ENCODE results near the gene OSBPL2.

The OSBPL2 gene

DNA sequence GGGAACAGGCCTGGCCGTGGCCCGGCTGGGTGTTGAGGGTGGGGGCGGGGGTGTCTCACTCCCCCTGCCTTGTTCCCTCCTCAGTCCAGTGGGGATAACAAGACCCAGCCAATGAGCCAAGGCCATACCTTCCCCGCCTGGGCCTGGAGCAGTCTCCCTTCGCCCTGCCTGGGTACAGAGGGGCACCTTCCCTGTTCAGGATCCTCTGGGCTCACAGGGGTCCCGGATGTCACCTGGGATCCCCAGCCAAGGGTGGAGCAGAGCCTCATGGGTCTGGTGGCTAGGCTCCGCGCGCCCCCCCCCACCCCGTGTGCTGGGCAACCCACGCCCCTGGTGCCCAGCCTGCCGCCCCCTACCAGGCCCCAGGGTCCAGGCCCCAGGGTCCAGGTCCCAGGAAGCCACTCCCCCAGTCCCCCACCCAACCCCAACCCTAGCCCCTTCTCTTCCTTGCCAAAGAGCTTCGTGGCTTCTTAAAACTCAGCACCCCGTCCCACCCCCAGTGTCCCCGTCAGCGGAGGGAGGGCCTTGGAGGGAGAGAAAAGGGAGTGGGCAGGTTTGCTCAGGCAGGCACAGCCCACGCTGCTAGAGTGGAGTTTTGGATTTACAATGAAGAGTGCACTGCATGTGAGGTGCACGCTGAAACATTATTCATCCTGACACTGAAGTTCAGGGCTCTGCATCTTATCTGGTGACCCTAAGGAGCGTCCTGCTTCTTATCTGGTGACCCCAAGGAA is 30.1 kb upstream of the OSBPL2 start:
- no peak for DNase-seq

DNA sequence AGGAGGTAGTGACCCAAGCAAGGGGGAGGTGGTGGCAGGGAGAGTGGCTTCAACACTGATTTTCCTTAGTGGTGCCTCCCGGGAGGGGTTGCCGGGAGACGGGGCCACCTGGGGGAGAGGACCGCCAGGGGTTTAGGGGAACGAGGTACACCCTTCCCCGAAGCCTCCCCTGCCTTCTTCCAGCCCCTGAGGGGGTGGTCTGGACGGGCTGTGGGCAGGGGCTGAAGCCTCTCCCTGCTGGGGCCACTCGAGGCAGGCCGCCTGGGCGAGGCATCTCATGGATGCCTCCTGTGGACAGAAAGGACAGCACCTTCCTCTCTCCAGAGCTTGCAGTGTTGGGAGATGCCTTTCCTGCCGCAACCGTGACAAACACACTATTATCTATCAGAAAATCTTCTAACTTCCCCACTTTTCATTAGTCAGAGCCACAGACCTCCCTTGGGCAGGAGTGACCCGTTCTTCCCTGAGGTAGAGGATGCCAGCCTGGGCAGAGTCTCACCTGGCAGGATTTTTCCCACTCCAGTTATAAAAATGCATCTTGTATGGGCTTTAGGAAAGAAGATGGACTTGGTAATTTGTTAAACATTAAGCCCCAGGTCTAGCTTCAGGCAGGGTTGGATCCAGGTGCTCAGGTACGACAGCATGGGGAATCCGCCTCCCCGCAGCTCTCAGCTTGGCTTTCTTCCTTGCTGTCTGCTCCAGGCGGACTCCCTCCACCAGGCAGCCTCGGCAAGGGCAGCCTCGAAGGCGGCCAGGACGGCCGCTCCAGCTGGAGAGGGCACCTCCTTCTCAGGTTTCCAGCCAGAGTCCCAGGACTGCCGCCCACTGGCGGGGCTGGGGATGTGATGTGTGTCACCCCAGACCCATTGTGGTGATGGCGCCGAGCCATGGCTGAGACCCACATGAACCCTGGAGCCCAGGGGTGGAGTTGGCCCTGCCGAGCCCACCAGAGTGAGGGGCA is 29.2 kb upstream of the OSBPL2 start:
- DNase-seq, result no peak

DNA sequence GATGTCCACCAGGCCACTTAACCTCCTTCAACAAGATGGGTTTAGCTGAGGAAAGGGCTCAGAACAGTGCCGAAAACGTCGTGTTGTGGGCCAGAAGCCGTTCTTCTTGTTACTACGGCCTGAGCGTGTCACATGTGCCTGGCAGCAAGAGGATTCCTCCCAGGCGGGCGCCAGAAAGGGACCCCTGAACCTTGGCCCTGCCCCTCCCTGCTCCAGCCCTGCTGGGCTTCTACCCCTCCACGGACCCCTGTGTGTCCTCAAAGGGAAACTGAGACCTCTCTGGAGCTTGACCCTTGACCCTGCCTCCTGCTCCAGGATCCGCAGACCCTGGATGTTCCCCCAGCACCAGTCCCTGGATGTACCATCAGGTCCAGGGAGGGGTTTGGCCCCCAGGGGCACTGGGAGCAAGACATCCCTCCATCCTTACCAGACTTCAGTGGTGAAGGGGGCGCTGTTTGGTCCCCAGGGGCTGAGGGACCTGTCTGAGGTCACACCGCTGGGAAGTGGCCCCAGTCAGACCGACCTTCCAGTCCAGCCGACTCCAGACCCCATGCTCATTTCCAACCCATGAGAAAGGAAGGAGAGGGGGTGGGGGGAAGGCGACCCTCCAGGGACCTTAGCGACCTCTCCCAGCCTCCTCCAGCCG is 28.3 kb upstream of the OSBPL2 start:
- DNase-seq, result no peak

DNA sequence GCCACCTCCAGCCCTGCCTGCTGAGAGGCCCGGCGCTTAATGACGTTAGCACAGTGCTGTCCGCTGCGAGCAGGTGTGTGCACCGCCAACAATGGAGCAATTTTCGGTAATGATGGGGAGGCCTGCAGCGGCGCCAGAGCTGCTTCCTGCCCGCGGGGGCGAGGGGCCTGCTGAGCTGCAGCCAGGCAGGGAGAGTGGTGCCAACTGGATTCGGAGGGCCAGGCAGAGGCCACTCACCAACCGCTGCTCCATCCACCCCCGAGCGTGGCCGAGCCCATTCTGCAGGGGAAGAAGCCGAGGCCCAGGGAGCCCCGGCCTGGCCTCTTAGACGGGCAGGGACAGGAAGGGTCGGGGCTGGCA is 27.8 kb upstream of the OSBPL2 start:
- no peak for DNase-seq

DNA sequence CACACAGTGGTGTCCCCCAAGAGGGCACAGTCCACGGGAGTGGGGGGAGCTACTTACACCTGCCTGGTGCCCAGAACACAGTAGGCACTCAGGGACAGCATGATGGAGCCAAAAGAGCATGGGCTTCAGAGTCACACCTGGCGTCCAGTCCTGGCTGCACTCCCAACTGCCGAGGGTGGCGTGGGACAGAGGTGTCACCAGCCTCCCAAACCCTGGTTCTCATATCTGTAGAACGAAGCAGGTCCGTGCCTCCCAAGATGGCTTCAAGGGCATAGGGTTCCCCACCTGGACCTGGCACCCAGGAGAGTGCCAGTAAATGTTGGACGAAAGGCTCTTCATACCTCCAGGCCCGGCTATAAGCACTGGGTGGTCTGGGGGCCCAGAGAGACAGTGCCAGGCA is 27.1 kb upstream of the OSBPL2 start:
- no peak for DNase-seq

DNA sequence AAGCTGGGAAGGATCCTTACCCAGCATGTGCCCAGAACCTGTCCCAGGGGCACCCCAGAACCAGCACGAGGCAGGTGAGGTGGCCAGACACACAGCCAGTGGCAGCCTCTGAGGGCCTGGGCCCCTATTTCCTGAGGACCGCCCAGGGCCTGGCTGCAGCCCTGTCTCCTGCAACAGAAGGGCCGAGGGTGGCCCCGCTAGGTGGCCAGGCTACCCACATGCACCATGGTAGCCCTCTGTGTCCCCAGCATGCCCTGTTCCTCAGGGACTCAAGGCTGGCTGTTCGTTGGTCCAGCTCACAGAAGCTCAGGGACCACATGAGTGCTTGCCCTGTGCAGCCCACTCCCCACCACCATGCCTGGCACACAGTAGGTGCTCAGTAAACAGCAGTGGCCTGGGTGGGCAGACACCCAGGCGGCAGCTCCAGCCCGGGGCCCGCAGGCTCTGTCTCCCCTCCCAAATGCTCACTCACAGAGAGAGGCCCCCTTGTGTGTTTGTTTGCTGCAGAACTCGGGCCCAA is 26.5 kb upstream of the OSBPL2 start:
- DNase-seq, result no peak

DNA sequence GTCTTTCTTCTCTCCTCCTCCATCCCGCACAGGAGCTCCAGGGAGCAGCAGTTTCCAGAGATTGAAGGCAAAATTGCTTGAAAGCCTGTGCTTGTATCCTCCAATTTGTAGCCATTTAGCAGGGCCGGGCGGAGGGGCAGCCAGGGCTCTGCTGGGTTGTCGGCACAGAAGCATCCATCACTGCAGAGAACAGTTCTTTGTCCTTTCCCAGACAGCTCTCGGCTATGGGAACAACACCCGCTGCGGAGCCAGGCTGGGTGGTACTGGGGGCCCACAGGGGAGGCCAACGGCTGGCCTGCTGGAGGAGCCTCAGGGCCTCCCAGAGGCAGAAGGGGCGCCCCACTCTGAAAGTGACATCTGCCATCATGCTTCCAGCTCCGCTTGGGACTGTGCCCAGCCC is 26.0 kb upstream of the OSBPL2 start:
- DNase-seq, result no peak

DNA sequence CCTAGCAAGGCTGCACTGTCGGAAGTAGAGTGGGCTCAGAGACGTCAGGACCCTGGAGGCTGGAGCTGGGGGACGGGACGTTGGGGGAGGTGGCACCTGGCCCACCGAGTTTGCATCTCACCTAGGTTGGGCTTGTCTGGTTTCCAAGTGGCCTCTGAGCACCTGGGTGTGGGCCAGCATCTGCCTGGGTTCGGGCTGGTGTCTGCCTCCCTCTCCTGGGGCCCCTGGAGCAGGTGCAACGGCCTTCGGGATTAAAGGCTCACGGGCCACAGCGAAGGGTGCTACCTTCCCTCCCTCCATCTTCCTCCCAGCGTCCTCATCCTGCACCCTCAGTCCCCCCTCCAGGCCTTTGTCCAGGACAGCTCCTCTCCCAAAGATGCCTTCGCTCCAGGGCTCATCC is 24.3 kb upstream of the OSBPL2 start:
- DNase-seq, result no peak

DNA sequence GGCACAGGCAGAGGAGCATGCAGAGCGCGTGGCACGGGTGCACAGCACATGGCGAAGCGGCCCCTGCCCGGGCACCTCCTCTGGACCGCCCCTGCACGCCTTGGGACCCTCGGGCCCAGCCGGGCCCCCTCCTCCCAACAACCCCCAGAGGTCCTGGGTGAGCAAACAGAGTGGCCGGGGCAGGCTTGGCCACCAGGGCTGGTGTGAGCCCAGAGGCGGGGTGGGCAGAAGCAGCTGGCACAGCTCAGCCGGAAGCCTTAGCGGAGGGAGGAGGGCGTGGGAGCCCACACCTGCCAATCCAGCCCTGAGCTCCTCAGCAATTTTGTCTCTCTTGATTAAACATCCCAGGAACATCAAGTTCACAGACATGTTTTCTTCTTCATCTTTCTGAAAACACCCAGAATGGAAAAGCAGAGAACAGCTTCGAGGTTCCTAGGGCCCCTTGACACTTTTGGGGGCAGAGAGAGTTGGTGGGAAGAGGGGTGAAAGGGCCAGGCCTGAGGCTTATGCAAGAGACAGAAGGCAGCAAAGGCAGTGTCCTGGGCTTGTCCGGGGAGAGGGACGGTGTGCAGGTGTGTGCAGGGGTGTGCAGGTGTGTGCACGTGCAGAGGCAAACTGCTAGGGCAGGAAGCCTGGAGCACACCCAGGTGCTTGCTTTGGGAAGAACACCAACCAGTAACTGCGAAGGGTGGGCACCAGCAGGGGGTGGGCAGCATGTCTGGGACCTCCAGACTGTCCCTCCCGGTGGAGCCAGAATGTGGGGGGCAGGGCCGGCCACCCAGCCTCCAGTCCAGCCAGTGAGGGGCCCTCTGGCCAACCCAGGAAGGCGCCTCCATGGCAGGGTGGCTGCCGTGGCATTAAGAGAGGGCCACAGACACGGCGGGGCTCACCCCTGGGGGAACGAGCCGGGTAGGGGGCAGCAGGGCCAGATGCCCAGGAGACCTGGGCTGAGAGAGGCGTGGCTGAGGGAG is 23.0 kb upstream of the OSBPL2 start:
- no peak for DNase-seq

DNA sequence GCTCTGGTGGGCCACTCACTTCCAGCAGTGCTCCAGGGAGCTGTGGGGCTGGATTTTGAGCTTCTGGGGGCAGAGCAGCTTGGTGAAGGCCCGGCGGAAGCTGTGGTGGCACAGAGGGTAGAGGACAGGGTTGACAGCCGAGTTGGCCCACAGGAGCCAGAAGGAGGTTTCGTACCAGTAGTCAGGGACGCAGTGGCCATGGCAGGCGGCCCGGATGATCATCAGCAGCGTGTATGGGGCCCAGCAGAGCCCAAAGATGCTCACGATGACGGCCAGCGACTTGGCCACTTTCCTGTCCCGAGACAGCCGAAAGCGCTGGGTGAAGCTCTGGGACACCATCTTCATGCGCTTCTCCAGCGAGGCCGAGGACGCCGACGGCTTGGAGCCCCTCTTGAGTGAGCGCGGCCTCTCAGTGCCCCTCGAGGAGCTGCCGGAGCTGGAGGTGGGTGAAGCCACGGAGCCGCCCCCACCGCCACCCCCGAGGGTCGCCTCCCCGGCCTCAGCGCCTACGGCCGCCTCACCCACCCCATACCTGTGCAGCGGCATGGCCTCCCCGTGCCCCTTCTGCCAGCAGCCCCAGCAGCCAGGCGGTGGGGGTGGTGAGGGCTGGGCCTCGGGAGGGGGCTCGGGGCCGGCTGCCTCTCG is 22.2 kb upstream of the OSBPL2 start:
- no peak for DNase-seq

DNA sequence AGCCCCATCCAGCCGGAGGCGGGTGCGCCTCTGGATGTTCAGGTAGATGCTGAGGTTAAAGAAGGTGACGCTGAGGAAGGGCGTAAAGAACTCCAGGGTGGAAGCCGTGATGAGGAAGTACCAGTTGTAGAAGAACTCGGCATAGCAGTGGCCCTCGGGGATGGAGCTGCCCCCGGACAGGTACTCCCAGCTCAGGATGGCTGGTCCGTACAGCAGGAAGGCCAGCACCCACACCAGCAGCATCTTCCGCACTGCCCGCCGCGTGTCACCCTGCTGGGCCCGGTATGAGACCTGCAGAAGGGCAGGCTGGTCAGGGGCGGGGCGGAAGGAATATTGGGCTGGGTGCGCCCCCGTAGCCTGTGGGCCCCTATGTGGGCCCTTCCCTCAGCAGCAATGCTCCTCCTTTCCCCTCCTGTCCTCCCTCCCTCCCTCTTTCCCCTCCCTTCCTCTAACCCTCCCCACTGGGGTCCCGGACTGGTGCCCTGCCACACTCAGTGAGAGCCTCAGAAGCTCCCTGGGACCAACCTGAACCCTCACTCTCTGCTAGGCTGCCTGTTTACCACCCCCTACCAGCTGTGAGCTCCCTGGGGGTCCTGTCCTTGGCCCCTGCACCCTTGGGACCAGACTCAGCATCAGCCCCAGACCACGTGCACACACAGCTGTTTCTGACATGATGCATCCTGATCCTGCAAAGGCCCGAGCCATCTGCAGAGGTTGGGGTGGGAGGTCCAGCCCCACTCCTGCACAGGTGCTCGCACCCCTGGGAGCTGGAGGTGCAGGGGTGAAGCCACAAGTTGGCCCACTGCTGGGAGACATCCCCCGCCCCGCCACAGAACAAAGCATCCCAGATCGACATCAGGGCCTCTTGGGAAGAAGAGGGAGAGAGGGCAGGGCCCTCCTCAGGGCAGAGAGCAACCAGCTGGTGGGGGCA is 21.4 kb upstream of the OSBPL2 start:
- no peak for DNase-seq

DNA sequence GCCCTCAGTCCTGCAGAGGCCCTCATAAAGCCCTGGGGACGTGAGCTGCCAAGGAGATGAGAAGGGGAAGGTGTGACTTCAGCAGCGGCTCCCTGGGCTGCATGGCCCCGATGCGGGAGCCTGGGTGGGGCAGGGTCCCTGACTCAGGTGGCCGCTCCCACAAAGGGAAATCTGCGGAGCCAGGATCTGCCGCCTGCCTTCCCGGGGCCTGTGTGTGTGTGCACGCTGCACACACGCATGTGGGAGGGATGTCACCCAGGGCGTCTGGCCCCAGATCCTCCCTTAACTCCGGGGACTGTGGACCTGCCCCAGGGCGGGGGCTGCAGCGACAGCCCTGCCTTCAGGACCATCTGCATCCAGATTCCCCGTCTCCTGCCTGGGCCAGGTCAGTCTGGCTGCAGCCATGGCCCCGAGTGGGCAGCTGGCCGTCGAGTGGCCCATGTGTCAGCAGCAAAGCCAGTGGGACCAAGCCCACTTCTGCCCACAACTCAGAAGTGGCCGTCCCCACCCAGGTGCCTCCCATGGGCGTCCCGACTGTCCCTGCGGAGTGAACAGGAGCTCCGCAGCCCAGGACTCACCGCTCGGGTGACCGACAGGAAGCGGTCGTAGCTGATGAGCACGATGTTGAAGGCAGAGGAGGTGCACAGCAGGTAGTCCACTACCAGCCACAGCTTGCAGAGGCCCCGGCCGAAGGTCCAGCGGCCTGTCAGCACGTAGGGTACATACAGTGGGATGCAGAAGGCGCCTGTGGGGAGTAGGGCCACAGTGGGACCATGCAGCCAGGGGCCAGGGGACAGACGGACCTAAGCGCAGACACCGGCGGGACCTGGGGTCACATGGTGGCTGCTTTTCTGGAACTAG is 20.2 kb upstream of the OSBPL2 start:
- DNase-seq, result no peak

DNA sequence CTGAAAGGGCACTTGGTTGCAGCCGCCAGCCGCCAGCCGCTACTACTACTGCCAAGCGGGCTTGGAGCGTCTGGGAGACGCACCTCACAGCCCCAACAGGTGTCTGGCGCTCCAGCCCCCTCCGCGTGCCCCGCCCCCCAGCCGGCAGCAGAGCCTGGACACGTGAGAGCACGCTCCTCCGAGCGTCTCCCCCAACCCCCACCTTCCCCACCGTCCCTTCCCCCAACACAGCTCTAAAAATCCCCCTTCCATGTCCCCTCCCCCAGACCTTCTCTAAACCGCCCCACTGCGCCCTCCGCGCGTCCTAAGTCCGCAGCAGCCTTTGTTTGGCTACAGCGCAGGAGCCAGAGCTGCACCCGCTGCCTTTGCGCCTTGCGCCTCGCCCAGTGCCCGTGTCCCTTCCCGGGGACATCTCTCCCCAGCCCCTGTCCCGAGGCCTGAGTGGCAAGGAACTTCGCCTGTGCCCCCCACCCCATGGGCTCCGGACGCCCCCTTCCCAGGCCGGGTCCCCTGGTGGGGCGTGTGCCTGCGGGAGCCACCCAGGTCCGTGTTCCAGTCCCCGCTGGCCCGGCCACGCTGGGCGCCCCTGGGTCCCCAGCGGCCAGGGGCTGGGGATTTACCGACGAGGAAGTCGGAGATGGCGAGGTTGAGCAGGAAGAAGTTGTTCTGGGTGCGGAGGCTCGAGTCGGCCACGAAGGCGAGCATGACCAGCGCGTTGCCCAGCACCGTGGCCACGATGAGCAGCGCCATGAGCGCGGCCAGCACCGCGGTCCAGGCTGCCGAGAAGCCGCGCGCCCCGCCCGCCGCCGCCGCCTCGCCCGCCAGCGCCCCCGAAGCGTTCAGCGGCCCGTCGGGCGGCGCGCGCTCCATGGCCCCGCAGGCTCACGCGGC is 19.0 kb upstream of the OSBPL2 start:
- DNase-seq, result no peak

DNA sequence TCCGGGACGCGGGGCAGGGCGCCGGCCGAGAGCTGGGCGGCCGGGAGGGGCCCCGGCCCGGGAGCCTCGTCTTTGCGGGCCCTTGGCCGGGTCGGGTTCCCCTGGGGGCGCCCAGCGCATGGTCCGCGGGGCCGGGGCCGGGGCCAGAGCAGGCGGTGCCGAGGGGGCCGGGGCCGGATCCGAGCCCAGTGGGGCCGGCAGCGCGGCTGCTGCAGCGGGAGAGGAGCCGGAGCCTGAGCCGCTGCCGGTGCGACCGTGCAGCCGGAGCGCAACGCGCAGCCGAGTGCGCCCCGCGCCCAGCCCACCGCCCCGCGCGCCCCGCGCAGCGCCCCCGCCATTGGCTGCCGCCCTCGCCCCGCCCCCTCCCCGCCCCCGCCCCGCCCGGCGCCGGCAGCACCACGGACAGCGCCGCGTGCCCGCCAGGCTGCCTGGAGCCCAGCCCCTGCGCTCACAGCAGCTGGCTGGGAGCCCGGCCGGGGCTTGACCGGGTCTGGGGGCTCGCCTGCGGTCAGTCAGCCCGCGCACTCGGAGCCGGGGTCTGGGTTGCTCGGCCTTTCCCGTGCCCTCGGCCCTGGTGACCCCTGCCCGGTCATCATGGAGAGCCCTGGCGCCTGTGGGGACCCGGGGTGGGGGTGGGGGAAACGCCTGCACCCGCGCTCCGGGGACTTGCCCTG is 18.2 kb upstream of the OSBPL2 start, which contains the start of gene HRH3:
HRH3 (minus strand) TSS at position 287 of the 674 bp plus-strand sequence. CDS start 308 bp downstream, outside the sequence.
- peak in 1 of 2 donors; percentile 49 for DNase-seq

DNA sequence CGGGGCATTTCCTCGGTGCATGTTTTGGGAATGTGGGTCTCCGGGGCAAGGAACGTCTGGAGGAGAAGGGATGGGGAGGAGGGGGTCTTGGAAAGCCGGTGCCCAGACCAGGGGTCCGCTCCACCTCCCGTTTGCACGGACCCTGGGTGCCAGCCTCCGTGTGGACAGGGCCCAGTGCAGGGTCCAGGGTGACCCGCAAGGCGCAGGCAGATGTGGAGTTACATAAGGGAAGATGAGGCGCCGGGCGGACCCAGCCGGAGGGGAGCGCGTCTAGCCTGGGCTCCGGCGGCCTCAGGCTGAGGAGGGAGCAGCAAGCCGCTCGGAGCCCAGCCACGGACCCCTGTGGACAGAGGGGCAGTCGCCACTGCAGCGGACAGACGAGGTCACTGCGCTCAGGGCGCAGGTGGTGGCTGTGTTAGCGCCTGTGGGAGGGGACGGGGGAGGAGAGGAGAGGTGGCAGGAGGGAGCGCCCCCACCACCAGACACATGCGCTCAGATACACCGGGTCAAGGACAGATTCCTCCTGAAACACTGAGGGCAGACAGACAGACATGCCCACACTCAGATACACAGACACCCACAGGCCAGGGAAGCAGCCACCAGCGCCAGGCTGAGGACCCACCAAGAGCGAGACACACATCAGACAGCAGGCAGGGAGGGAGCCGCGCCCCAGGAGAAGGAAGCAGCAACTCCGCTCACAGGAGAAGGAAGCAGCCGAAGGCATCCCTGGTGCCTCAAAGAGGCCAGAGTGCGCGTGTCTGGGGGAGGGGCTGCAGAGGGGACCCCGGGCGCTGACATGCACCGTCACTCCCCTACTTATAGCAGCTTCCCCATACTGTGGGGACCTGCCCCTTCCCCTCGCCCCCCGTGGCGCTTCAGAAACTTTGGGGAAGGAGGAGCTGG is 17.4 kb upstream of the OSBPL2 start:
- DNase-seq, result no peak

DNA sequence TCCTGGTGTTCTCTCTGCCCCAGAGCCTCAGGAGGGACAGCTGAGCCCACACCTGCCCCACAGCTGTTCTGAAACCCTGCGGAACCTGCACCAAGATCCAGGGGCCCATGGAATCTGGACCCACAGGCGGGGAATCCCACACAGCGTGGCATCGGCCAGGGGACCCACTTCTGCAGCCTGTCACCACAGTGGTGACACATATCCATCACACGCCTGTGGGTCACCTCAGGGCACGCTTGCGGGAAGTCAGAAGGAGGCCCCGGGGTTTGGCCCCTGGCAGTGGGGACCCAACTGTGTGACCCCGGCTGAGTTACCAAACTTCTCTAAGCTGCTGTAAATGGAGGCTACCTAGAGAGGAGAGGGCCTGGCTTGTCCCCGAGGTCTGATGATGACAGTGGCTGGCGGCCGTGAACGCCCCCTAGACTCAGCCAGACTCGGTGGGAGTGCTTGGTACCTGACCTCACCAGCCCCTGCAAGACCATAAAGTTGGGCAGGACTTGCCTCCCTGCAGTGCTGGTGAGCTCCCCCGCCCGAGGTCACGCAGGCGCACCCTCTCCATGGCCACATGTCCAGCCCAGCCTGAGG is 16.0 kb upstream of the OSBPL2 start:
- DNase-seq, result no peak
